ENCODE results near the gene USPL1.

GRCh38 chr13:30705680-30706079 lies 88.0 kb downstream of the USPL1 start:
- TF ChIP-seq, protein P1, sequence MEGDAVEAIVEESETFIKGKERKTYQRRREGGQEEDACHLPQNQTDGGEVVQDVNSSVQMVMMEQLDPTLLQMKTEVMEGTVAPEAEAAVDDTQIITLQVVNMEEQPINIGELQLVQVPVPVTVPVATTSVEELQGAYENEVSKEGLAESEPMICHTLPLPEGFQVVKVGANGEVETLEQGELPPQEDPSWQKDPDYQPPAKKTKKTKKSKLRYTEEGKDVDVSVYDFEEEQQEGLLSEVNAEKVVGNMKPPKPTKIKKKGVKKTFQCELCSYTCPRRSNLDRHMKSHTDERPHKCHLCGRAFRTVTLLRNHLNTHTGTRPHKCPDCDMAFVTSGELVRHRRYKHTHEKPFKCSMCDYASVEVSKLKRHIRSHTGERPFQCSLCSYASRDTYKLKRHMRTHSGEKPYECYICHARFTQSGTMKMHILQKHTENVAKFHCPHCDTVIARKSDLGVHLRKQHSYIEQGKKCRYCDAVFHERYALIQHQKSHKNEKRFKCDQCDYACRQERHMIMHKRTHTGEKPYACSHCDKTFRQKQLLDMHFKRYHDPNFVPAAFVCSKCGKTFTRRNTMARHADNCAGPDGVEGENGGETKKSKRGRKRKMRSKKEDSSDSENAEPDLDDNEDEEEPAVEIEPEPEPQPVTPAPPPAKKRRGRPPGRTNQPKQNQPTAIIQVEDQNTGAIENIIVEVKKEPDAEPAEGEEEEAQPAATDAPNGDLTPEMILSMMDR (IDR thresholded peaks at IDR 0.05) = no peak
- TF ChIP-seq POLR2A (IDR thresholded peaks at IDR 0.05) (no peak), EP300 (IDR thresholded peaks at IDR 0.05) (no peak)

All from ovary (tissue), 3 donors.